ENCODE results near the gene VCAN. TPM values are rescaled to one million over a fixed set of nuclear protein-coding genes. Genes with fewer than 3 reads are reported as not detected.

VCAN gene
- total RNA-seq, 8 experiments from 2014 or later, result 3.5 to 611 (median 61.0) TPM

- H3K4me3 ChIP-seq, result no peak overlapping the region
- 0 to 100% (median 68%) methylated on average over 1 of the region's 1 CpG; no CpG with 5 or more reads in 2 of the 10 experiments for WGBS, 10 experiments
- no peaks in the 10 kb centered on the region for H3K4me1 ChIP-seq (replicated peaks in 1 of 2)
- ATAC-seq (replicated peaks in 6 of 8), result no peak
- in situ Hi-C loops (cut with MboI; ENCODE audit: low pct_unique_long_range_greater_than_20kb in 2 of 9, low sequenced_read_pairs in 9 of 9, unreplicated experiment in 9 of 9), result no loop called here
- H3K27ac ChIP-seq, result no peak overlapping the region
Measured at GRCh38 chr5:83488271-83488670, 16.7 kb downstream of the VCAN start.

DNA sequence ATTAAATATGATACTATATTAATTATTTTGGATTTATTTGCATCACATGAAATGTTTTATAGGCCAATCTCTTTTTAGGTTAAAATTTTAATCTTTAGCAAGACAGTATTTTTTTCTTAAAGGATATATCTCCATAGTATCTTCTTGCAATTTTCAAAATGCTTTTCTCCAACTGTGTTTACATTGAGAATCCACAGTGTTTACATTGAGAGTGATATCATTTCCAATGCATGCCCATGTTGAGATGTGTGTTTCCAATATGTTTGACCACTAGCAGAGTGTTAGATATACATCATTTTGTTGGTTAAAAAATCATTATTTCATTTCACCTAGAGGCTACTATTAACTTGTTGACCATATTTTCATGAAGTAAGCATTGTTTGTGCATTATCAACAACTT lies 17.3 kb downstream of the VCAN start:
- H3K27ac ChIP-seq, result no peak overlapping the region

DNA sequence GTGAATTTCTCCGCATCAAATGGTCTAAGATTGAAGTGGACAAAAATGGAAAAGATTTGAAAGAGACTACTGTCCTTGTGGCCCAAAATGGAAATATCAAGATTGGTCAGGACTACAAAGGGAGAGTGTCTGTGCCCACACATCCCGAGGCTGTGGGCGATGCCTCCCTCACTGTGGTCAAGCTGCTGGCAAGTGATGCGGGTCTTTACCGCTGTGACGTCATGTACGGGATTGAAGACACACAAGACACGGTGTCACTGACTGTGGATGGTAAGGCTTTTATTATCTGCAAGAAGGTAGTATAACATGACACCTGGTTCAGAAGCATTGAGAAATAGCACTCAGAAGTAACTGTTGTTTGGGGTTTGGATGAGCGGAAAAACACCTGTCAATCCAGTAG lies 18.7 kb downstream of the VCAN start:
- Histone ChIP-seq H3K4me3 (no peak overlapping the region), H3K27ac (no peak overlapping the region), H3K4me1 (replicated peaks in 1 of 2) (no peaks in the 10 kb centered on the region)
- WGBS, 10 experiments, result 90 to 100% (median 97%) methylated on average over 1 to 9 of the region's 9 CpGs; no CpG with 5 or more reads in 3 of the 10 experiments
- no peak for ATAC-seq (replicated peaks in 6 of 8)
- in situ Hi-C loops (cut with MboI; ENCODE audit: low pct_unique_long_range_greater_than_20kb in 2 of 9, low sequenced_read_pairs in 9 of 9, unreplicated experiment in 9 of 9), result no loop called here

More for the DNA sequence above, 17.3 kb downstream of the VCAN start:
- H3K4me3 ChIP-seq, result no peak overlapping the region
- in situ Hi-C loops (cut with MboI; ENCODE audit: low pct_unique_long_range_greater_than_20kb in 2 of 9, low sequenced_read_pairs in 9 of 9, unreplicated experiment in 9 of 9), result no loop called here
- H3K4me1 ChIP-seq (replicated peaks in 1 of 2), result no peaks in the 10 kb centered on the region
- no peak for ATAC-seq (replicated peaks in 6 of 8)

- WGBS, 10 experiments, result 50 to 100% (median 100%) methylated on average over 1 of the region's 1 CpG; no CpG with 5 or more reads in 6 of the 10 experiments
- peak in 3 of 8 experiments; percentile 23 to 36 (median 25) for ATAC-seq (replicated peaks in 6 of 8)
- Histone ChIP-seq H3K4me3 (no peak overlapping the region), H3K4me1 (replicated peaks in 1 of 2) (no peaks in the 10 kb centered on the region), H3K27ac (no peak overlapping the region)
- in situ Hi-C loops (cut with MboI; ENCODE audit: low pct_unique_long_range_greater_than_20kb in 2 of 9, low sequenced_read_pairs in 9 of 9, unreplicated experiment in 9 of 9), result no loop called here
Measured at GRCh38 chr5:83492331-83492730, 20.8 kb downstream of the VCAN start.

- ATAC-seq (replicated peaks in 6 of 8), result no peak
- Histone ChIP-seq H3K4me3 (no peak overlapping the region), H3K4me1 (replicated peaks in 1 of 2) (no peaks in the 10 kb centered on the region), H3K27ac (no peak overlapping the region)
- in situ Hi-C loops (cut with MboI; ENCODE audit: low pct_unique_long_range_greater_than_20kb in 2 of 9, low sequenced_read_pairs in 9 of 9, unreplicated experiment in 9 of 9), result no loop called here
- 66 to 89% (median 83%) methylated on average over 2 to 7 of the region's 7 CpGs; no CpG with 5 or more reads in 1 of the 10 experiments for WGBS, 10 experiments
Measured at GRCh38 chr5:83493644-83494043, 22.1 kb downstream of the VCAN start.

- no peak overlapping the region for H3K27ac ChIP-seq
- in situ Hi-C loops (cut with MboI; ENCODE audit: low pct_unique_long_range_greater_than_20kb in 2 of 9, low sequenced_read_pairs in 9 of 9, unreplicated experiment in 9 of 9), result no loop called here
- no peak overlapping the region for H3K4me3 ChIP-seq
- peak in 1 of 8 experiments; percentile 68 for ATAC-seq (replicated peaks in 6 of 8)
- WGBS, 10 experiments, result 33 to 100% (median 86%) methylated on average over 1 to 2 of the region's 2 CpGs; no CpG with 5 or more reads in 2 of the 10 experiments
- no peaks in the 10 kb centered on the region for H3K4me1 ChIP-seq (replicated peaks in 1 of 2)
Measured at GRCh38 chr5:83494087-83494620, 22.6 kb downstream of the VCAN start.

- Histone ChIP-seq H3K27ac (no peak overlapping the region), H3K4me1 (replicated peaks in 1 of 2) (no peaks in the 10 kb centered on the region), H3K4me3 (no peak overlapping the region)
- in situ Hi-C loops (cut with MboI; ENCODE audit: low pct_unique_long_range_greater_than_20kb in 2 of 9, low sequenced_read_pairs in 9 of 9, unreplicated experiment in 9 of 9), result no loop called here
- ATAC-seq (replicated peaks in 6 of 8), result peak in 1 of 8 experiments; percentile 23
- WGBS, 10 experiments, result 66 to 100% (median 94%) methylated on average over 2 to 4 of the region's 4 CpGs; no CpG with 5 or more reads in 4 of the 10 experiments
Measured at GRCh38 chr5:83494666-83495065, 23.1 kb downstream of the VCAN start.

- H3K4me1 ChIP-seq (replicated peaks in 1 of 2), result no peaks in the 10 kb centered on the region
- WGBS, 10 experiments, result 20 to 100% (median 87%) methylated on average over 1 to 2 of the region's 2 CpGs
- in situ Hi-C loops (cut with MboI; ENCODE audit: low pct_unique_long_range_greater_than_20kb in 2 of 9, low sequenced_read_pairs in 9 of 9, unreplicated experiment in 9 of 9), result no loop called here
- no peak for ATAC-seq (replicated peaks in 6 of 8)
- no peak overlapping the region for H3K27ac ChIP-seq
- H3K4me3 ChIP-seq, result no peak overlapping the region
Measured at GRCh38 chr5:83496626-83497025, 25.1 kb downstream of the VCAN start.

- no peak overlapping the region for H3K27ac ChIP-seq
- 23 to 100% (median 75%) methylated on average over 1 to 2 of the region's 2 CpGs; no CpG with 5 or more reads in 3 of the 10 experiments for WGBS, 10 experiments
- H3K4me1 ChIP-seq (replicated peaks in 1 of 2), result no peaks in the 10 kb centered on the region
- in situ Hi-C loops (cut with MboI; ENCODE audit: low pct_unique_long_range_greater_than_20kb in 2 of 9, low sequenced_read_pairs in 9 of 9, unreplicated experiment in 9 of 9), result no loop called here
- H3K4me3 ChIP-seq, result no peak overlapping the region
- ATAC-seq (replicated peaks in 6 of 8), result no peak
Measured at GRCh38 chr5:83498585-83498984, 27.0 kb downstream of the VCAN start.

GRCh38 chr5:83503662-83504061 lies 32.1 kb downstream of the VCAN start:
- H3K4me3 ChIP-seq, result no peak overlapping the region
- peak in 3 of 8 experiments; percentile 33 to 59 (median 42) for ATAC-seq (replicated peaks in 6 of 8)

DNA sequence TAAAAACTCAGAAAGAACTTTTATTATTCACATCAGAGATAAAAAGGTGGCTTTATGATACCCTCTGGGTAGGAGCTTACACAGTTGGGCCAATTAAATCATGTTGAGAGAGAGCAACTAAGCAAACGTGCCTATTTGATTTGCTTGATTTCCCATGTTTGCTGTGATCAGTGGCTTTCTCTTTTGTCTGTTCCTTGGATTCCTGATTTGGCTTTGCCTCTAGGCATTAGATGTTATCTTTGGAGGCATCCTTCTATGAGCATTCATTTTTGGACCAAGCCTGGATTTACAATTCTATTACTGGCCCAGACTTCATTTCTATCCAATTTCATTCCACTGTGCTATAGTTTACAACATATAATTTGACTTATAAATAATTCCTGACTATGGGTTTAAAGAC lies 35.9 kb downstream of the VCAN start:
- WGBS, 10 experiments, result 0 to 100% (median 80%) methylated on average over 1 of the region's 1 CpG; no CpG with 5 or more reads in 3 of the 10 experiments
- in situ Hi-C loops (cut with MboI; ENCODE audit: low pct_unique_long_range_greater_than_20kb in 2 of 9, low sequenced_read_pairs in 9 of 9, unreplicated experiment in 9 of 9), result no loop called here

More at GRCh38 chr5:83503662-83504061, 32.1 kb downstream of the VCAN start:
- in situ Hi-C loops (cut with MboI; ENCODE audit: low pct_unique_long_range_greater_than_20kb in 2 of 9, low sequenced_read_pairs in 9 of 9, unreplicated experiment in 9 of 9), result no loop called here
- Histone ChIP-seq H3K4me1 (replicated peaks in 1 of 2) (no peaks in the 10 kb centered on the region), H3K27ac (no peak overlapping the region)

DNA sequence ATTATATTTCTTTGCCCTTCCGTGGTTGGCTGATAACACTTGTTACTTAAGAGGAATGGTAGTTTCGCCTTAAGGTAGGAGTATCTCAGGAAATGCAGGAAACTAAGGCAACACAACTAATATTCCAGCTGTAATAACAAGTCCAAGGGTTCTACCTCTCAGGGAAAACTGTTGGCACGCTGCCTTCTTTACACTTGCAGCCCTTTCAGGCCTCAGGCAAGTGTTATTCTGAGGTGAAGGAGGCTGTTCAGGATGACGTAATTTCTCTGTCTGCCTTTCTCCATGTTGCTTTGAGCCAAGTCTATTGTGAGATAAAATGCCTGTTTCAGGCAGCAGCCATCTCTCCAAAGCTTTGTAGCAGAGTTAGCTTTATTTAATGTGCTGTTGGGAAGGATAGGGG lies 38.0 kb downstream of the VCAN start:
- no peak overlapping the region for H3K27ac ChIP-seq
- no peak overlapping the region for H3K4me3 ChIP-seq
- H3K4me1 ChIP-seq (replicated peaks in 1 of 2), result peaks cover 6 to 10% of the 10 kb centered on the region in 2 donors
- WGBS, 10 experiments, result 33 to 100% (median 85%) methylated on average over 1 to 4 of the region's 4 CpGs; no CpG with 5 or more reads in 2 of the 10 experiments
- peak; percentile 16 to 99 (median 65) for ATAC-seq (replicated peaks in 6 of 8)
- in situ Hi-C loops (cut with MboI; ENCODE audit: low pct_unique_long_range_greater_than_20kb in 2 of 9, low sequenced_read_pairs in 9 of 9, unreplicated experiment in 9 of 9), result no loop called here

More for the DNA sequence above, 35.9 kb downstream of the VCAN start:
- ATAC-seq (replicated peaks in 6 of 8), result no peak
- no peak overlapping the region for H3K27ac ChIP-seq
- H3K4me3 ChIP-seq, result no peak overlapping the region
- peaks cover 6 to 10% of the 10 kb centered on the region in 2 donors for H3K4me1 ChIP-seq (replicated peaks in 1 of 2)

- in situ Hi-C loops (cut with MboI; ENCODE audit: low pct_unique_long_range_greater_than_20kb in 2 of 9, low sequenced_read_pairs in 9 of 9, unreplicated experiment in 9 of 9), result no loop called here
- 50 to 100% (median 100%) methylated on average over 1 of the region's 1 CpG; no CpG with 5 or more reads in 3 of the 10 experiments for WGBS, 10 experiments
- ATAC-seq (replicated peaks in 6 of 8), result no peak
- H3K27ac ChIP-seq, result no peak overlapping the region
- H3K4me1 ChIP-seq (replicated peaks in 1 of 2), result peaks cover 6 to 10% of the 10 kb centered on the region in 2 donors
- H3K4me3 ChIP-seq, result no peak overlapping the region
Measured at GRCh38 chr5:83510260-83510659, 38.7 kb downstream of the VCAN start.

All from motor neuron (in vitro differentiated cells).